GM19351 (cell line): Measurements from ENCODE around the gene LEP.

Source experiments
- ATAC-seq: cut with Tn5 transposase; IDR thresholded peaks from one replicate; pipeline ENCODE4 v1.9.1; 2021; ENCODE audit warnings: mild to moderate bottlenecking, moderate library complexity; ENCODE audit not compliant: unreplicated experiment

The LEP gene

GRCh38 chr7:128240696-128241386 lies at the start of gene LEP:
TSS of gene LEP (plus strand) at chr7:128241278. CDS start at chr7:128252019, 10,741 bp downstream.
- ATAC-seq = no peak

GRCh38 chr7:128192497-128193142 lies 48.5 kb upstream of the LEP start:
- ATAC-seq = no peak

- ATAC-seq = no peak
These were observed 46.4 kb upstream of the LEP start for GRCh38 chr7:128194533-128195282.

- ATAC-seq = no peak
These were observed 43.5 kb upstream of the LEP start for GRCh38 chr7:128197589-128197988.

- no peak for ATAC-seq
These were observed 43.0 kb upstream of the LEP start for GRCh38 chr7:128197989-128198580.

- ATAC-seq = no peak
These were observed 40.7 kb upstream of the LEP start for GRCh38 chr7:128200376-128200775.

- no peak for ATAC-seq
These were observed 39.9 kb upstream of the LEP start for GRCh38 chr7:128201067-128201689.

- no peak for ATAC-seq
These were observed 39.4 kb upstream of the LEP start for GRCh38 chr7:128201690-128202085.

GRCh38 chr7:128202287-128202957 lies 38.7 kb upstream of the LEP start:
- no peak for ATAC-seq

GRCh38 chr7:128203047-128203491 lies 38.0 kb upstream of the LEP start:
- ATAC-seq = no peak

- ATAC-seq = no peak
These were observed 37.3 kb upstream of the LEP start for GRCh38 chr7:128203710-128204214.

- ATAC-seq = no peak
These were observed 36.6 kb upstream of the LEP start for GRCh38 chr7:128204455-128204854.

GRCh38 chr7:128205068-128205467 lies 36.0 kb upstream of the LEP start:
- no peak for ATAC-seq

GRCh38 chr7:128206017-128206746 lies 34.9 kb upstream of the LEP start:
- no peak for ATAC-seq

GRCh38 chr7:128206747-128207500 lies 34.2 kb upstream of the LEP start:
- ATAC-seq = no peak

- ATAC-seq = no peak
These were observed 33.5 kb upstream of the LEP start for GRCh38 chr7:128207609-128208008.

- peak; percentile 75 for ATAC-seq
These were observed 31.6 kb upstream of the LEP start for GRCh38 chr7:128209229-128210035.

- no peak for ATAC-seq
These were observed 31.1 kb upstream of the LEP start for GRCh38 chr7:128210036-128210347.
